H1 (cell line): ENCODE data around the gene EIPR1. TPM values are rescaled to one million over a fixed set of nuclear protein-coding genes. Genes with fewer than 3 reads are reported as not detected.

Source experiments
- CREB1 ChIP-seq: IDR thresholded peaks from 2 replicates; pipeline ENCODE4 v1.6.1; 2012; ENCODE audit warnings: inconsistent platforms
- KDM5A ChIP-seq: fragments of 200-600 bp; IDR thresholded peaks from 2 replicates; pipeline ENCODE4 v1.7.1; 2012; ENCODE audit warnings: mild to moderate bottlenecking, low read length, inconsistent platforms, mixed read lengths
- RFX5 ChIP-seq: IDR thresholded peaks from 2 replicates; pipeline ENCODE4 v1.6.1; 2011; ENCODE audit warnings: low read depth, low read length, improper control_type of control experiment, borderline replicate concordance
- polyA plus RNA-seq, 7 experiments: library from polyadenylated mRNA; depleted of rRNA in 3 of 7; stranded (reverse) in 5 of 7; unstranded in 2 of 7; fragments of >200 nt in 5 of 7; fragments of 200-250 nt in 2 of 7; gene quantifications; 1 replicate in 5 of 7; 2 replicates in 1 of 7; 4 replicates in 1 of 7; pipeline versions ENCODE4 v1.2.1 to v1.2.3, GENCODE V29; 2011 to 2013; ENCODE audit warnings: missing spikeins in 2 of 7, mixed read lengths in 2 of 7
- total RNA-seq: library from RNA; stranded (reverse); fragmentation: NEBNext Ultra II Directional; extraction: Animal tissue kit (Norgen Biotek cat#: 25700); gene quantifications from 2 replicates; pipeline ENCODE4 v1.2.1, GENCODE V29; 2021

Gene EIPR1
- total and polyA plus RNA-seq, 2 of the 8 experiments (the other 6 are each of a cell fraction or from before 2014, with no cell fraction given), result 26.3 to 56.4 TPM

DNA sequence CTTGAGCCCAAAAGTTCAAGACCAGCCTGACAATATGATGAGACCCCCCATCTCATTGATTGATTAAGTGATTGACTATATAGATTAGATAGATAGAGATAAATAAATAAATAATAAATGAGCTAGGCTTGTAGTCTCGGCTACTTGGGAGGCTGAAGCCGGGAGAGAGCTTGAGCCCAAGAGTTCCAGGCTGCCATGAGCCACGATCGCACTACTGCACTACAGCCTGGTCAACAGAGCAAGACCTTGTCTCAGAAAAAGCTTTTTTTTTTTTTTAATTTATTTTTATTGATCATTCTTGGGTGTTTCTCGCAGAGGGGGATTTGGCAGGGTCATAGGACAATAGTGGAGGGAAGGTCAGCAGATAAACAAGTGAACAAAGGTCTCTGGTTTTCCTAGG is 12.4 kb downstream of the EIPR1 start (continued):
- no peak for TF ChIP-seq CREB1
- TF ChIP-seq KDM5A, result no peak
- no peak for TF ChIP-seq RFX5
